H1 (cell line): Measurements from ENCODE around the gene POLR3F.

Source experiments
- ATF3 ChIP-seq: IDR thresholded peaks from 2 replicates; pipeline ENCODE4 v1.6.1; 2011; ENCODE audit warnings: low read depth, mild to moderate bottlenecking, low read length; ENCODE audit not compliant: insufficient read depth
- CREB1 ChIP-seq: IDR thresholded peaks from 2 replicates; pipeline ENCODE4 v1.6.1; 2012; ENCODE audit warnings: inconsistent platforms
- TAF1 ChIP-seq: IDR thresholded peaks from 2 replicates; pipeline ENCODE4 v1.6.1; 2011; ENCODE audit warnings: mild to moderate bottlenecking, low read depth, low read length

DNA sequence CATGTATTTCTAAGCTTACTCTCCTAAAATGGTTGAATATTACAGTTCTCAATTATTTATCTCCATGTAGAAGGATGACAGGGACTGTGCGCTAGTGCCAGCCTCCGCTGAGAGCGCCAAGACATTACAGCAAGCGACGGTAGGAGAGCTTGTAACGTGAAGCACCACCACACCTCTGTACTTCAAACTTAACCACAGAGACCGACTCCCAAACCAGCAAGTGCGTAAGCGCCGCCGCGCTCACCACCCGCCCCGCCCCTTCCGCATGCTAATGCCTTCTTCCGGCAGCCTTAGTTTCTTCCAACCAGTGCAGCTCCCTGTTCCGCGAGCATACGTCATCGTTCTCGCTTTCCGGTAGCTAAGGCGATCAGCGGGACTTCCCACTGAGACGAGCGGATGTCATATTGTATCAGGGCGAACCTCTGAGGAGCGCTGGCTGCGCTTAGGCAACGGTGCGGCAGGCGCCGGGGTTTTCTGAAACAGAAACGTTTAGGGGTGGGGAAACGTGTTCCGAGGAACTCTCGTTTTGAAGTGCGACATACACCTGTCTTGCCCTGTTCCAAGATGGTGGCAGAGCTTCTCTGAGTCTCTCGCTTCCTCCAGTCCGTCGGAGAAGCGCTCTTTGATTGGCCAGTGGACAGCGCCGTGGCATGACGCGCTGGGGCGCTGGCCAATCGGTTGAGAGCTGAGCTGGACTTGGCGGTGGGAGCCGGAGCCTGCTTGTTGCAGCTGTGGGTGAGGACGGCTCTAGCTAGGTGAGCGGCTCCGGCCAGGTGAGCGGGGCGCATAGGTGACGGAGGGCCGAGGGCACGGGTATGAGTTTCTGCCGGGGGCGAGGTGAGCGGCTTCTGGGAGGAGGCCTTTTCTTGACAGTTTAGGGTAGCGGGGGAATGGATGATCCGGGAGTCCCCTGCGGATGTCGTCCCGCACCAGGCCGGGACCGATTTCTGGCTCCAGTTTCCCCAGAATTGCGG is 40.3 kb downstream of the POLR3F start, which contains the start of gene SEC23B:
- peak; percentile 91 for TF ChIP-seq TAF1
- TF ChIP-seq ATF3, result no peak
- TF ChIP-seq CREB1, result peak; percentile 84
